Stimulated activated CD8-positive, alpha-beta memory T cell treated with anti-CD3 and anti-CD28 coated beads, Interleukin-15, amount 100 ng/mL, for 1 hour (primary cell): ENCODE results near the gene VPS37D.
"Not testable (repeated sequence)": the region's sequence is repeated elsewhere in the genome, so short reads cannot be mapped to it uniquely, and the experiment has no call there.

Experiments used
- DNase-seq: peaks from one replicate; pipeline ENCODE4 v3.0.0-alpha.2; 2020; ENCODE audit warnings: low read depth

The VPS37D gene

GRCh38 chr7:73646785-73647724 is 20.6 kb upstream of the VPS37D start:
- no peak for DNase-seq

GRCh38 chr7:73647725-73648592 is 19.7 kb upstream of the VPS37D start:
- DNase-seq, result no peak

- no peak for DNase-seq
These were observed 18.9 kb upstream of the VPS37D start for GRCh38 chr7:73648593-73649332.

GRCh38 chr7:73649576-73649975 is 18.1 kb upstream of the VPS37D start:
- DNase-seq, result no peak

GRCh38 chr7:73650524-73650923 is 17.1 kb upstream of the VPS37D start:
- no peak for DNase-seq

GRCh38 chr7:73652541-73652949 is 15.1 kb upstream of the VPS37D start:
- DNase-seq, result no peak

- DNase-seq, result not testable (repeated sequence)
These were observed 12.3 kb upstream of the VPS37D start for GRCh38 chr7:73655309-73655708.

GRCh38 chr7:73659983-73660382 is 7.6 kb upstream of the VPS37D start:
- DNase-seq, result no peak

- not testable (repeated sequence) for DNase-seq
These were observed 7.0 kb upstream of the VPS37D start for GRCh38 chr7:73660594-73660993.

GRCh38 chr7:73663033-73663432 is 4.6 kb upstream of the VPS37D start:
- DNase-seq, result no peak

- no peak for DNase-seq
These were observed 663 bp downstream of the VPS37D start for GRCh38 chr7:73668103-73668885.

- DNase-seq, result no peak
These were observed 1.2 kb downstream of the VPS37D start for GRCh38 chr7:73668886-73669230.

- DNase-seq, result no peak
These were observed 1.7 kb downstream of the VPS37D start for GRCh38 chr7:73669288-73669701.

- no peak for DNase-seq
These were observed 2.3 kb downstream of the VPS37D start for GRCh38 chr7:73669858-73670385.

- DNase-seq, result no peak
These were observed 3.7 kb downstream of the VPS37D start for GRCh38 chr7:73671322-73671661.

- DNase-seq, result no peak
These were observed 4.3 kb downstream of the VPS37D start for GRCh38 chr7:73671857-73672445.

- no peak for DNase-seq
These were observed 7.0 kb downstream of the VPS37D start for GRCh38 chr7:73674468-73675124.

GRCh38 chr7:73676062-73676461 is 8.4 kb downstream of the VPS37D start:
- DNase-seq, result not testable (repeated sequence)

GRCh38 chr7:73678862-73679261 is 11.2 kb downstream of the VPS37D start:
- DNase-seq, result no peak

- no peak for DNase-seq
These were observed 12.1 kb downstream of the VPS37D start for GRCh38 chr7:73679709-73680108.
